GM04503 (cell line): ENCODE data around the gene ABCC11.
"Not testable (repeated sequence)": the region's sequence is repeated elsewhere in the genome, so short reads cannot be mapped to it uniquely, and the experiment has no call there.

Experiments
- DNase-seq: peaks from one replicate; pipeline ENCODE4 v3.0.0-alpha.2; 2012; ENCODE audit warnings: low read depth

The ABCC11 gene

GRCh38 chr16:48246066-48246465, 1.3 kb downstream of the ABCC11 start:
- DNase-seq: no peak

GRCh38 chr16:48244863-48245195, 2.5 kb downstream of the ABCC11 start:
- DNase-seq: no peak

GRCh38 chr16:48244080-48244862, 3.1 kb downstream of the ABCC11 start, which contains the start of gene LONP2:
TSS of gene LONP2 (plus strand) at chr16:48244300. CDS start at chr16:48244389, 89 bp downstream.
- peak; percentile 50 for DNase-seq

GRCh38 chr16:48240147-48240546, 7.2 kb downstream of the ABCC11 start:
- DNase-seq: not testable (repeated sequence)

- DNase-seq: no peak
These were observed 11.1 kb downstream of the ABCC11 start for GRCh38 chr16:48236286-48236685.

GRCh38 chr16:48235556-48236136, 11.7 kb downstream of the ABCC11 start:
- no peak for DNase-seq

GRCh38 chr16:48235058-48235555, 12.2 kb downstream of the ABCC11 start:
- DNase-seq: no peak

- DNase-seq: no peak
These were observed 12.7 kb downstream of the ABCC11 start for GRCh38 chr16:48234630-48235029.

- DNase-seq: no peak
These were observed 14.8 kb downstream of the ABCC11 start for GRCh38 chr16:48232493-48233040.

- DNase-seq: no peak
These were observed 15.4 kb downstream of the ABCC11 start for GRCh38 chr16:48231727-48232492.

GRCh38 chr16:48225456-48225855, 21.9 kb downstream of the ABCC11 start:
- DNase-seq: no peak

GRCh38 chr16:48223490-48223889, 23.8 kb downstream of the ABCC11 start:
- no peak for DNase-seq

GRCh38 chr16:48220891-48221290, 26.4 kb downstream of the ABCC11 start:
- DNase-seq: no peak

GRCh38 chr16:48218473-48218872, 28.9 kb downstream of the ABCC11 start:
- DNase-seq: no peak

GRCh38 chr16:48217708-48218107, 29.6 kb downstream of the ABCC11 start:
- DNase-seq: no peak

- DNase-seq: no peak
These were observed 31.6 kb downstream of the ABCC11 start for GRCh38 chr16:48215738-48216137.

GRCh38 chr16:48212033-48212432, 35.3 kb downstream of the ABCC11 start:
- no peak for DNase-seq

- no peak for DNase-seq
These were observed 36.6 kb downstream of the ABCC11 start for GRCh38 chr16:48210747-48211146.

GRCh38 chr16:48206594-48207242, 40.6 kb downstream of the ABCC11 start:
- peak; percentile 1 for DNase-seq

GRCh38 chr16:48204825-48205151, 42.6 kb downstream of the ABCC11 start:
- DNase-seq: no peak

- DNase-seq: no peak
These were observed 43.1 kb downstream of the ABCC11 start for GRCh38 chr16:48203974-48204824.
